HEK293 (cell line): Measurements from ENCODE around the gene C2orf80.

Source experiments
- CTCF ChIA-PET: fragments of 350-600 bp; formaldehyde crosslinking; extraction: SDS; loops from one replicate; lab custom pipeline; 2021; ENCODE audit warnings: antibody characterized with exemption; lab: Yijun Ruan, JAX
- POLR2A ChIA-PET: fragments of 300-600 bp; formaldehyde crosslinking; extraction: SDS; loops from one replicate; lab custom pipeline; 2020; ENCODE audit warnings: antibody characterized with exemption, inconsistent platforms; lab: Yijun Ruan, JAX
- H3K27ac ChIP-seq: fragments of 200-500 bp; sonication (Bioruptor generic); 2 replicates; pipeline ENCODE4 v1.5.1; 2014; ENCODE audit warnings: low read depth, low read length, control low read depth, inconsistent platforms; ENCODE audit errors: extremely low read depth
- H3K36me3 ChIP-seq, 2 experiments: fragments of 200-500 bp in 1 of 2; sonication (Bioruptor generic) in 1 of 2; 1 replicate in 1 of 2; 2 replicates in 1 of 2; pipeline ENCODE4 v1.5.1; 2014 to 2017; ENCODE audit warnings: inconsistent platforms in 2 of 2, low read length in 2 of 2; ENCODE audit not compliant: control insufficient read depth in 2 of 2, insufficient read depth in 1 of 2
- H3K4me1 ChIP-seq: fragments of 200-500 bp; sonication (Bioruptor generic); 2 replicates; pipeline ENCODE4 v1.5.1; 2014; ENCODE audit warnings: mild to moderate bottlenecking, low read length, inconsistent platforms; ENCODE audit not compliant: control insufficient read depth, insufficient read depth
- H3K4me3 ChIP-seq: 2 replicates; pipeline ENCODE4 v1.5.1; 2011; ENCODE audit warnings: low read depth, mild to moderate bottlenecking, control low read depth, low read length, moderate library complexity
- H3K9me3 ChIP-seq: fragments of 200-500 bp; sonication (Bioruptor generic); 2 replicates; pipeline ENCODE4 v1.5.1; 2014; ENCODE audit warnings: low read depth, low read length, inconsistent platforms; ENCODE audit not compliant: control insufficient read depth, insufficient read depth
- HOXA7 ChIP-seq: sonication (generic); formaldehyde crosslinking; IDR thresholded peaks from 2 replicates; pipeline ENCODE4 v1.8.1; 2022; ENCODE audit warnings: missing genetic modification reagents, borderline replicate concordance
- KLF9 ChIP-seq: fragments of 450-650 bp; formaldehyde crosslinking; IDR thresholded peaks from 2 replicates; pipeline ENCODE4 v1.5.1; 2016; ENCODE audit warnings: missing biosample characterization, missing genetic modification characterization, low read depth
- PRDM1 ChIP-seq: fragments of 450-650 bp; formaldehyde crosslinking; IDR thresholded peaks from 2 replicates; pipeline ENCODE4; 2016; ENCODE audit warnings: missing biosample characterization, missing genetic modification characterization
- SP7 ChIP-seq: fragments of 450-650 bp; formaldehyde crosslinking; IDR thresholded peaks from 2 replicates; pipeline ENCODE4 v1.5.1; 2016; ENCODE audit warnings: missing biosample characterization, missing genetic modification characterization
- ZBTB11 ChIP-seq: fragments of 450-650 bp; formaldehyde crosslinking; conservative IDR thresholded peaks from 2 replicates; pipeline ENCODE4 v1.5.1; 2016; ENCODE audit warnings: low read depth, missing biosample characterization, missing genetic modification characterization
- ZNF133 ChIP-seq: fragments of 450-650 bp; formaldehyde crosslinking; IDR thresholded peaks from 2 replicates; pipeline ENCODE4 v1.5.1; 2016; ENCODE audit warnings: missing biosample characterization, missing genetic modification characterization
- ZNF138 ChIP-seq: fragments of 450-650 bp; formaldehyde crosslinking; IDR thresholded peaks from 2 replicates; pipeline ENCODE4 v1.5.1; 2016; ENCODE audit warnings: missing biosample characterization, missing genetic modification characterization, borderline replicate concordance
- ZNF157 ChIP-seq: fragments of 450-650 bp; formaldehyde crosslinking; IDR thresholded peaks from 2 replicates; pipeline ENCODE4 v1.5.1; 2016; ENCODE audit warnings: missing biosample characterization, missing genetic modification characterization
- ZNF19 ChIP-seq: fragments of 450-650 bp; formaldehyde crosslinking; IDR thresholded peaks from 2 replicates; pipeline ENCODE4; 2016; ENCODE audit warnings: missing biosample characterization, missing genetic modification characterization, low read depth
- ZNF211 ChIP-seq: fragments of 450-650 bp; formaldehyde crosslinking; IDR thresholded peaks from 2 replicates; pipeline ENCODE4 v1.5.1; 2016; ENCODE audit warnings: low read depth, missing biosample characterization, missing genetic modification characterization
- ZNF248 ChIP-seq: fragments of 450-650 bp; formaldehyde crosslinking; IDR thresholded peaks from 2 replicates; pipeline ENCODE4 v1.5.1; 2017; ENCODE audit warnings: missing biosample characterization, missing genetic modification characterization
- ZNF280C ChIP-seq: fragments of 450-650 bp; formaldehyde crosslinking; IDR thresholded peaks from 2 replicates; pipeline ENCODE4 v1.5.1; 2016; ENCODE audit warnings: missing biosample characterization, missing genetic modification characterization
- ZNF350 ChIP-seq: fragments of 450-650 bp; formaldehyde crosslinking; IDR thresholded peaks from 2 replicates; pipeline ENCODE4 v1.5.0; 2017; ENCODE audit warnings: missing biosample characterization, mild to moderate bottlenecking, missing genetic modification characterization
- ZNF510 ChIP-seq: fragments of 450-650 bp; formaldehyde crosslinking; IDR thresholded peaks from 2 replicates; pipeline ENCODE4 v1.5.1; 2018; ENCODE audit warnings: mild to moderate bottlenecking, missing genetic modification characterization, missing biosample characterization; ENCODE audit not compliant: insufficient replicate concordance
- ZNF514 ChIP-seq: fragments of 450-650 bp; formaldehyde crosslinking; IDR thresholded peaks from 2 replicates; pipeline ENCODE4 v1.5.1; 2016; ENCODE audit warnings: missing biosample characterization, missing genetic modification characterization
- ZNF518A ChIP-seq: fragments of 450-650 bp; formaldehyde crosslinking; conservative IDR thresholded peaks from 2 replicates; pipeline ENCODE4 v1.5.1; 2016; ENCODE audit warnings: low read depth, missing biosample characterization, missing genetic modification characterization
- ZNF544 ChIP-seq: fragments of 450-650 bp; formaldehyde crosslinking; IDR thresholded peaks from 2 replicates; pipeline ENCODE4 v1.5.0; 2017; ENCODE audit warnings: missing biosample characterization, missing genetic modification characterization
- ZNF580 ChIP-seq: fragments of 450-650 bp; formaldehyde crosslinking; IDR thresholded peaks from 2 replicates; pipeline ENCODE4 v1.5.1; 2016; ENCODE audit warnings: missing biosample characterization, missing genetic modification characterization
- ZNF610 ChIP-seq: fragments of 450-650 bp; formaldehyde crosslinking; IDR thresholded peaks from 2 replicates; pipeline ENCODE4 v1.5.1; 2016; ENCODE audit warnings: missing biosample characterization, missing genetic modification characterization, borderline replicate concordance
- ZNF664 ChIP-seq: fragments of 450-650 bp; formaldehyde crosslinking; IDR thresholded peaks from 2 replicates; pipeline ENCODE4 v1.5.1; 2016; ENCODE audit warnings: missing biosample characterization, missing genetic modification characterization
- ZNF792 ChIP-seq: fragments of 450-650 bp; formaldehyde crosslinking; IDR thresholded peaks from 2 replicates; pipeline ENCODE4 v1.5.1; 2016; ENCODE audit warnings: missing biosample characterization, missing genetic modification characterization

The C2orf80 gene

DNA sequence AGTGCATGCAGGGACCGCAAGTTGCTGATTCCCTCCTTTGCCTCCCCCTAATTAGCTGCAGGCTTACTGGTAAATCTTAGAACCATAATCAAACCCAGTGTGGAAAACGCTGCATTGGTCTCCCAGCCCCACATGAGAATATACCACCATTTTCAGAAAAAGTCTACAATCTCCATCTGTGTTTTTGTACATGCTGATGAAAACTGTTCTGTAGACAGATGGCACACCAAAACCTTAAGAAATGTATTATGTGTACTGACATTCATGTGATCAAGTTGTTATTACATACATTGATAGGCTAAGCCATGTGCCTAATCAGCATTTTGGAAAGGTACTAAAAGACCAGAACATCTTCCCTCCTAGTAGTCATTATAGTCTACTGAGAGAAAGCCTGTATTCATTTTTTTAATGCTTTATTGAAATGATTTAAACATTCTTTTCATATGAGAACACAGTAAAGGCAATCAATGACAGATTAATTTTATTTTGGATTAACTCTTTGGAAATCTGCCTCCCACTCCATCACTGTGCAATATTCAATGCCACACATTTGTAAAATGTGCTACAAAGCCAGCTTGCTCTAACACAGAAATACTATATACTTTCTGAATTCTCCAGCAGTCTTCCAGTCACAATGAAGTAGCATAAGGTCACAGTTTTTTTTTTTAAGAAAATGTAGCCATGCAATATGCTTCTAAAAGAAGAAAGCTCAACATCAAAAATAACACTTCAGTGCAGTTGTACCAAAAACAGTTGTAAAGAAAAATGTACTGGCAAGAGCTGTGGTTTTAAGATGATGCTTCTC lies 24.7 kb downstream of the C2orf80 start:
- no peak for TF ChIP-seq PRDM1 (tag by site-specific recombination)
- no peak for TF ChIP-seq ZNF610 (tag by site-specific recombination)
- no peak for TF ChIP-seq ZNF280C (tag by site-specific recombination)
- TF ChIP-seq ZNF544 (tag by site-specific recombination): no peak
- TF ChIP-seq ZNF138 (tag by site-specific recombination): no peak
- no peak for TF ChIP-seq ZNF157 (tag by site-specific recombination)
- no peak for TF ChIP-seq ZNF350 (tag by site-specific recombination)
- TF ChIP-seq SP7 (tag by site-specific recombination): no peak
- TF ChIP-seq ZNF792: no peak
- Histone ChIP-seq H3K36me3 (no peaks in the 10 kb centered on the region), H3K4me1 (no peaks in the 10 kb centered on the region), H3K27ac (no peak overlapping the region), H3K4me3 (no peak overlapping the region), H3K9me3 (no peaks in the 10 kb centered on the region)
- ChIA-PET POLR2A (no interaction called here), CTCF (interaction anchor here (0.6 to 2.9 kb wide), 2 partner anchors 9 to 10 kb away, joined by 5 to 15 read pairs; no protein-coding TSS in a partner anchor)

- ChIA-PET CTCF (no interaction called here), POLR2A (no interaction called here)
- no peak within 1 kb of the TSS for H3K4me3 ChIP-seq
- H3K9me3 ChIP-seq: no peaks in the 10 kb centered on the region
- no peaks in the 10 kb centered on the region for H3K4me1 ChIP-seq
- no peak within 1 kb of the TSS for H3K27ac ChIP-seq
- H3K36me3 ChIP-seq: no peaks in the 10 kb centered on the region
- no peak for TF ChIP-seq ZNF19 (tag by site-specific recombination)
- TF ChIP-seq ZNF133 (tag by site-specific recombination): no peak
- TF ChIP-seq KLF9: no peak
- no peak for TF ChIP-seq ZNF248 (tag by site-specific recombination)
- TF ChIP-seq ZNF514 (tag by site-specific recombination): no peak
- TF ChIP-seq ZNF510: no peak
- no peak for TF ChIP-seq HOXA7 (CRISPR knock-in tag)
- no peak for TF ChIP-seq ZNF580
- TF ChIP-seq ZNF664 (tag by site-specific recombination): no peak
- no peak for TF ChIP-seq ZNF518A (tag by site-specific recombination)
- no peak for TF ChIP-seq ZBTB11 (tag by site-specific recombination)
- no peak for TF ChIP-seq ZNF211 (tag by site-specific recombination)
Measured at GRCh38 chr2:208163489-208163888, 26.3 kb downstream of the C2orf80 start, which contains the start of gene CRYGA. Gene CRYGA (minus strand): TSS chr2:208163589. CDS start chr2:208163556, 33 bp downstream.
